Activated CD4-positive, alpha-beta memory T cell treated with anti-CD3 and anti-CD28 coated beads, Interleukin-2, amount 10 ng/mL, durations not matched to agents 7 days and 5 days (primary cell): Measurements from ENCODE around the gene SPIRE2. TPM values are rescaled to one million over a fixed set of nuclear protein-coding genes. Genes with fewer than 3 reads are reported as not detected.
"Not testable (repeated sequence)": the region's sequence is repeated elsewhere in the genome, so short reads cannot be mapped to it uniquely, and the experiment has no call there.

Experiments used
- CTCF ChIA-PET: fragments of 350-600 bp; sonication (Branson Sonifier 250); formaldehyde crosslinking; loops from one replicate; lab custom pipeline; 2021; ENCODE audit warnings: antibody characterized with exemption, inconsistent platforms; lab: Charles Lee
- POLR2A ChIA-PET: fragments of 350-600 bp; sonication (Branson Sonifier 250); formaldehyde crosslinking; loops from one replicate; lab custom pipeline; 2021; ENCODE audit warnings: antibody characterized with exemption; lab: Charles Lee
- DNase-seq: peaks from one replicate; pipeline ENCODE4 v3.0.0-alpha.2; 2020
- H3K27ac Mint-ChIP-seq: one replicate; pipeline ENCODE4 v1.8.0; 2021; ENCODE audit warnings: mild to moderate bottlenecking, mixed read lengths
- H3K27me3 Mint-ChIP-seq: one replicate; pipeline ENCODE4 v1.8.0; 2021; ENCODE audit warnings: mixed read lengths
- H3K36me3 Mint-ChIP-seq: one replicate; pipeline ENCODE4 v1.8.0; 2021; ENCODE audit warnings: low read depth, mixed read lengths
- H3K4me1 Mint-ChIP-seq: one replicate; pipeline ENCODE4 v1.8.0; 2021; ENCODE audit warnings: mixed read lengths
- H3K4me3 Mint-ChIP-seq: one replicate; pipeline ENCODE4 v1.8.0; 2021; ENCODE audit warnings: mild to moderate bottlenecking, mixed read lengths
- H3K9me3 Mint-ChIP-seq: one replicate; pipeline ENCODE4 v1.8.0; 2021; ENCODE audit warnings: mixed read lengths
- total RNA-seq, 2 experiments: library from RNA; stranded (reverse); gene quantifications; one replicate each; pipeline ENCODE4 v1.2.3, GENCODE V29; 2021

SPIRE2 gene
- 1 to 10 TPM; 1.6 to 1.8 TPM for total RNA-seq

DNA sequence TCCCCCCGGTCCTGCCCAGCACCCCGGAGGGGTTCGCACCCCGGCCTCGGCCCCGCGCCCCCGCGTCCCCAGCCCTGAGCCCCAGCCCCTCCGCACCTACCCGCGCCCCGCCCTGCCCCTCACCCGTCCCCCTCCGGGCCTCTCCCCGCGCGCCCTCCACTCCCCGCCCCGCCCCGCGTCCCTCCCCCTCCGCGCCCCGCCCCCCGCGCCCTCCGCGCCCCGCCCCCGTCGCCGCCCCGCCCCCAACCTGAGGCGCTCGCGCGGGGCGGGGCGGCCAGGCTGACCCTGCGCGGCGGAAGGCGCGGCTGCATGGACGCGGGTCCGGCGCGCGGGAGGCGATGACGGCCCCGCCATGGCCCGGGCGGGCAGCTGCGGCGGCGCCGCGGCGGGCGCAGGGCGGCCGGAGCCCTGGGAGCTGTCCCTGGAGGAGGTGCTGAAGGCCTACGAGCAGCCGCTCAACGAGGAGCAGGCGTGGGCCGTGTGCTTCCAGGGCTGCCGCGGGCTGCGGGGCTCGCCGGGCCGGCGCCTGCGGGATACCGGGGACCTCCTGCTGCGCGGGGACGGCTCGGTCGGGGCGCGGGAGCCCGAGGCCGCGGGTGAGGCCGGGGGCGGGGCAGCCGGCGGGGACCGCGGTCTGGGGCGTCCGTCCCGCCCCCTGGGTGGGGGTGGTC is at the start of gene SPIRE2:
Gene SPIRE2 (plus strand): TSS at position 277 of the 671 bp plus-strand sequence. CDS start 76 bp downstream, at position 353.
- CTCF ChIA-PET: no interaction called here
- POLR2A ChIA-PET: interaction anchor here (0.6 to 2.0 kb wide), 3 partner anchors 12 to 128 kb away, joined by 3 to 5 read pairs (median 3); partner anchors contain the start of gene FANCA
- Mint-ChIP-seq H3K9me3 (no peaks in the 10 kb centered on the region), H3K27ac (no peak within 1 kb of the TSS), H3K4me1 (peaks cover 6% of the 10 kb centered on the region), H3K36me3 (no peaks in the 10 kb centered on the region), H3K27me3 (peaks cover 21% of the 10 kb centered on the region), H3K4me3 (peak within 1 kb of the TSS; percentile 49)
- DNase-seq: peak; percentile 77

- ChIA-PET CTCF (interaction anchor here (0.9 kb wide), 1 partner anchor 81 kb away, joined by 4 read pairs; no protein-coding TSS in a partner anchor), POLR2A (interaction anchor here (0.8 kb wide), 1 partner anchor 38 kb away, joined by 3 read pairs; no protein-coding TSS in a partner anchor)
- Mint-ChIP-seq H3K4me3 (no peak overlapping the region), H3K36me3 (peaks cover 44% of the 10 kb centered on the region), H3K27ac (no peak overlapping the region), H3K4me1 (peaks cover 2% of the 10 kb centered on the region), H3K27me3 (no peaks in the 10 kb centered on the region), H3K9me3 (no peaks in the 10 kb centered on the region)
- DNase-seq: no peak
Measured at GRCh38 chr16:89779231-89779908, 48.9 kb upstream of the SPIRE2 start.

DNA sequence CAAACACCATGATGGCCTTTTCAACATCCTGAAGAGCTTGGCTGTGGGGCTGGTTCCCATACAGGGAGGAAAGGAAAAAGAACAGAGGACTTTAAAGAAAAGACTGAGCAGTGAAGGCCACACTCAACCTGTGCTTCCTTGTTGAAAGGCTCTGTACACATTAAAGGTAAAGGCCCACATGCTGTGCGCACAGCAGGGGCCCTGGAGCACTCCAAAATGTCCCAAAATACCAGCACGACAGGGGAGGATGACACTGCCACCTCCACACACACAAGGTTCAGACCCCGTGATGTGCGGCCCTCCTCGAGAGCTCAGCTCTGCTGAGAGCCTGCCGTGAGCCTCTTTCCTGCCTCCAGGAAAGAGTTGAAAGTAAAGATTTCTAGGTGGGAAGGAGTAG is 48.4 kb upstream of the SPIRE2 start:
- CTCF ChIA-PET: interaction anchor here (0.9 kb wide), 1 partner anchor 80 kb away, joined by 4 read pairs; no protein-coding TSS in a partner anchor
- DNase-seq: no peak
- H3K36me3 Mint-ChIP-seq: peaks cover 49% of the 10 kb centered on the region
- POLR2A ChIA-PET: interaction anchor here (0.6 kb wide), 1 partner anchor 9 kb away, joined by 3 read pairs; no protein-coding TSS in a partner anchor
- H3K27ac Mint-ChIP-seq: no peak overlapping the region
- H3K4me3 Mint-ChIP-seq: no peak overlapping the region
- H3K4me1 Mint-ChIP-seq: peaks cover 7% of the 10 kb centered on the region
- no peaks in the 10 kb centered on the region for H3K9me3 Mint-ChIP-seq
- no peaks in the 10 kb centered on the region for H3K27me3 Mint-ChIP-seq

GRCh38 chr16:89782489-89782888 is 45.8 kb upstream of the SPIRE2 start:
- H3K9me3 Mint-ChIP-seq: no peaks in the 10 kb centered on the region
- POLR2A ChIA-PET: no interaction called here
- H3K27me3 Mint-ChIP-seq: no peaks in the 10 kb centered on the region
- CTCF ChIA-PET: no interaction called here
- H3K36me3 Mint-ChIP-seq: peaks cover 61% of the 10 kb centered on the region
- H3K4me3 Mint-ChIP-seq: no peak overlapping the region
- no peak overlapping the region for H3K27ac Mint-ChIP-seq
- DNase-seq: no peak
- peaks cover 28% of the 10 kb centered on the region for H3K4me1 Mint-ChIP-seq

- ChIA-PET POLR2A (interaction anchor here (0.7 to 1.0 kb wide), 3 partner anchors 19 to 143 kb away, joined by 3 read pairs; no protein-coding TSS in a partner anchor), CTCF (interaction anchor here (2.5 kb wide), 1 partner anchor 77 kb away, joined by 12 read pairs; no protein-coding TSS in a partner anchor)
- DNase-seq, H3K27ac Mint-ChIP-seq, H3K4me3 Mint-ChIP-seq, H3K9me3 Mint-ChIP-seq, H3K27me3 Mint-ChIP-seq: not testable (repeated sequence)
- H3K4me1 Mint-ChIP-seq: peaks cover 28% of the 10 kb centered on the region
- peaks cover 60% of the 10 kb centered on the region for H3K36me3 Mint-ChIP-seq
Measured at GRCh38 chr16:89783952-89784351, 44.3 kb upstream of the SPIRE2 start.

DNA sequence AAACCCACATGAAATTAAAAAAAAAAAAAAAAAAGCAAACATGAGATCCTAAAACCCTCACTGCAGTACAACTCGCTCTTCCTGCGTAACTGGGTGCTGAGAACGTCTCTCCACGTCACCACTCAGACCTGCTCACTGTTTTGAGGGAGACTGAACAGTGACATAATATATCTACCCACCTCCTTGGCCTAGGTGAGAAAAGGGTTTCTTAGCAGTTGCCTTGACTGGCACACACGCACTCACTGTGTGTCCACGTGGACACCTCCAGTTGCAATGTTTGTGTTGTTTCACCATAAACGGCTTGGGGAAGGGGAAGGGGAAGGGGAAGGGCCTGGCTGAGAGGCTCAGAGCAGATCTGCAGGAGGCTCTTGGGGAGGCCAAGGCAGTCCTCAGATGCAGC is 43.9 kb upstream of the SPIRE2 start:
- Mint-ChIP-seq H3K36me3 (peaks cover 59% of the 10 kb centered on the region), H3K27me3 (no peaks in the 10 kb centered on the region), H3K9me3 (no peaks in the 10 kb centered on the region), H3K27ac (peak overlapping the region; percentile 69), H3K4me3 (no peak overlapping the region), H3K4me1 (peaks cover 28% of the 10 kb centered on the region)
- ChIA-PET CTCF (interaction anchor here (2.5 kb wide), 1 partner anchor 77 kb away, joined by 12 read pairs; no protein-coding TSS in a partner anchor), POLR2A (interaction anchor here (0.7 to 1.2 kb wide), 3 partner anchors 8 to 142 kb away, joined by 3 read pairs; no protein-coding TSS in a partner anchor)
- DNase-seq: no peak

DNA sequence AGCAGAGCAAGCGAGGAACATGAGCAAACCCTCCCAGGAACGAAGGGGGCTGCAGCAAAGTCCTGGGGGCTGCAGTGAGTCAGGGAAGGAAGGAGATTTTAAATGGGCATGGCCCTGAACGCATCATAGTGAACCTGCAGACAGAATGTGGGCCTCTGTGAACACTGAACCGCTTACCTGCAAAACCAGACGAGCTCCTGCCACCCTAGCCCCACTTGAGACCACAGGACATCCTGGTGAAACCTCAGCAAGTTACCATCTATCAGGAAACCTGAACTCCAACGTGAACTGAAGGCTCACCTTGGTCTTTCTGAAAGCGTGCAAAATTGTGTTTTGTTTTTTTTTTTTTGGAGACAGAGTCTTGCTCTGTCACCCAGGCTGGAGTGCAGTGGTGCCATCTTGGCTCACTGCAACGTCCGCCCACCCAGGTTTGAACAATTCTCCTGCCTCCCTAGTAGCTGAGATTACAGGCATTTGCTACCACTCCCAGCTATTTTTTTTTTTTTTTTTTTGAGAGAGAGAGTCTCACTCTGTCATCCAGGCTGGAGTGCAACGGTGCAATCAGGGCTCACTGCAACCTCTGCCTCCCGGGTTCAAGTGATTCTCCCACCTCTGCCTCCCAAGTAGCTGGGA is 42.6 kb upstream of the SPIRE2 start:
- Mint-ChIP-seq H3K27ac (peak overlapping the region; percentile 69), H3K4me3 (no peak overlapping the region), H3K27me3 (no peaks in the 10 kb centered on the region), H3K4me1 (peaks cover 28% of the 10 kb centered on the region), H3K9me3 (no peaks in the 10 kb centered on the region), H3K36me3 (peaks cover 55% of the 10 kb centered on the region)
- POLR2A ChIA-PET: interaction anchor here (0.6 to 1.4 kb wide), 8 partner anchors 9 to 246 kb away, joined by 3 to 6 read pairs (median 3); no protein-coding TSS in a partner anchor
- CTCF ChIA-PET: interaction anchor here (0.6 to 2.5 kb wide), 6 partner anchors 62 to 123 kb away, joined by 3 to 12 read pairs (median 4); no protein-coding TSS in a partner anchor
- DNase-seq: peak; percentile 52

- H3K4me1 Mint-ChIP-seq: peaks cover 28% of the 10 kb centered on the region
- peak overlapping the region; percentile 2 for H3K27ac Mint-ChIP-seq
- ChIA-PET CTCF (interaction anchor here (0.7 to 1.6 kb wide), 4 partner anchors 63 to 83 kb away, joined by 3 to 12 read pairs (median 4); no protein-coding TSS in a partner anchor), POLR2A (interaction anchor here (1.3 to 1.4 kb wide), 3 partner anchors 37 to 81 kb away, joined by 3 to 6 read pairs (median 5); no protein-coding TSS in a partner anchor)
- H3K36me3 Mint-ChIP-seq: peaks cover 65% of the 10 kb centered on the region
- no peaks in the 10 kb centered on the region for H3K9me3 Mint-ChIP-seq
- H3K27me3 Mint-ChIP-seq: no peaks in the 10 kb centered on the region
- no peak for DNase-seq
- H3K4me3 Mint-ChIP-seq: no peak overlapping the region
Measured at GRCh38 chr16:89786474-89787364, 41.6 kb upstream of the SPIRE2 start.

DNA sequence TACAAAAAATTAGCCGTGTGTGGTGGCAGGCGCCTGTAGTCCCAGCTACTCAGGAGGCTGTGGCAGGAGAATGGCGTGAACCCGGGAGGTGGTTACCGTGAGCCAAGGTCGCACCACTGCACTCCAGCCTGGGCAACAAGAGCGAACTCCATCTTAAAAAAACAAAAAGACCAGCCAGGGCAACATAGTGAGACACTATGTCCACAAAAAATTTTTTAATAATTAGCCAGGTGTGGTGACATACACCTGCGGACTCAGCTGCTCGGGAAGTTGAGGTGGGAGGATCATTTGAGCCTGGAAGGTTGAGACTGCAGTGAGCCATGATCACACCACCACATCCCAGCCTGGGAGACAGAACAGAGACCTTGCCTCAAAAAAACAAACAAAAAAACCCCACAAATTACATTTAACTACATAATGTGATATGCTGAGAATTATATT is 40.9 kb upstream of the SPIRE2 start:
- CTCF ChIA-PET: interaction anchor here (1.1 kb wide), 1 partner anchor 83 kb away, joined by 3 read pairs; no protein-coding TSS in a partner anchor
- Mint-ChIP-seq H3K27me3 (no peaks in the 10 kb centered on the region), H3K4me1 (peaks cover 28% of the 10 kb centered on the region), H3K27ac (no peak overlapping the region), H3K4me3 (no peak overlapping the region), H3K9me3 (no peaks in the 10 kb centered on the region), H3K36me3 (peaks cover 68% of the 10 kb centered on the region)
- no peak for DNase-seq
- POLR2A ChIA-PET: no interaction called here

DNA sequence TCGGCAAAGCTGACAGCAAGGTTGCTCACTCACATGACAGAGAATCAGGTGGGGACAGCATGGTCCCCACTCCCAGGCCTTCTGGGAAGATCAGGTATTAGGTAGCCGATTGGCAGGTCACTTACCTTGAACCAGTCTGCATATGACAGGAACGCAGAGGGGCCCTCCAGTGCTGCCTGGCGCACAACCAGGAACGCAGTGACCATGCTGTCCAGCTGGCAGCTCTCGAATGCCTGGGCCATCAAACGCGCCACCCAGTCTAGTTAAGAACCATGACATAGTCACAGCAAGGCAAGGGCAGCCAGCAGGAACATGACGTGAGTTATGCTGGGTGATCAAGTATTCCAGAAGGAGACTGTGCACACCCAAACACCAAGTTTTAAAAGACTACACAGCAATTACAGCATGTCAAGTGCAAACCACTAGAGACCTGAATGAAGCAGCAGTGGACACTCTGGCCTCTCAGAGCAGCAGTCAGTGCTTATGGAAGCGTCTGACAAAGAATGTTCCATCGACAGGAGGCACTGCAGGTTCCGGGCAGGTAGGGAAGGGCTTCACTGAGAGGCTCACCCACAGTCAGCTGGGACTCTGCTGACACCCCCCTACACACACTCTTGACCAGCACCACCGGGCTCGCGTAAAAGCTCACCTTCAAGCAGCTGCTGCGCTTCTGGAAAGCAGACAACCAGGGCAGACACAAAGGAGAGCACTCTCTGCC is 36.8 kb upstream of the SPIRE2 start:
- peaks cover 64% of the 10 kb centered on the region for H3K36me3 Mint-ChIP-seq
- no peaks in the 10 kb centered on the region for H3K9me3 Mint-ChIP-seq
- ChIA-PET CTCF (interaction anchor here (1.0 to 6.0 kb wide), 4 partner anchors 39 to 91 kb away, joined by 4 to 57 read pairs (median 16); no protein-coding TSS in a partner anchor), POLR2A (interaction anchor here (1.1 to 1.3 kb wide), 2 partner anchors 69 to 82 kb away, joined by 3 to 4 read pairs; partner anchors contain the start of gene TCF25)
- no peak overlapping the region for H3K4me3 Mint-ChIP-seq
- no peak for DNase-seq
- no peak overlapping the region for H3K27ac Mint-ChIP-seq
- peaks cover 10% of the 10 kb centered on the region for H3K4me1 Mint-ChIP-seq
- no peaks in the 10 kb centered on the region for H3K27me3 Mint-ChIP-seq

- H3K4me1 Mint-ChIP-seq, H3K4me3 Mint-ChIP-seq, H3K9me3 Mint-ChIP-seq, H3K27me3 Mint-ChIP-seq: not testable (repeated sequence)
- DNase-seq: peak; percentile 63
- POLR2A ChIA-PET: interaction anchor here (0.8 to 1.9 kb wide), 4 partner anchors 23 to 87 kb away, joined by 3 to 8 read pairs (median 3); no protein-coding TSS in a partner anchor
- Mint-ChIP-seq H3K27ac (peak overlapping the region; percentile 48), H3K36me3 (peaks cover 55% of the 10 kb centered on the region)
- CTCF ChIA-PET: interaction anchor here (0.7 to 6.0 kb wide), 9 partner anchors 22 to 93 kb away, joined by 3 to 57 read pairs (median 6); no protein-coding TSS in a partner anchor
Measured at GRCh38 chr16:89793092-89793491, 35.2 kb upstream of the SPIRE2 start.
